Lower leg skin (tissue), 3 donors: ENCODE results near the gene BCAS4.

Source experiments
- POLR2A ChIP-seq, 2 donors: fragments of 450-650 bp; IDR thresholded peaks; one replicate each; pipeline ENCODE4 v1.6.1; 2016 to 2017; ENCODE audit warnings: antibody characterized with exemption in 2 of 2, mild to moderate bottlenecking in 1 of 2, moderate library complexity in 1 of 2
- TF ChIP-seq, protein P1 (sequence below), 3 donors: fragments of 450-650 bp; IDR thresholded peaks; one replicate each; pipeline ENCODE4 v1.5.1; 2016; ENCODE audit warnings: antibody characterized with exemption in 3 of 3, mild to moderate bottlenecking in 3 of 3, moderate library complexity in 2 of 3

DNA sequence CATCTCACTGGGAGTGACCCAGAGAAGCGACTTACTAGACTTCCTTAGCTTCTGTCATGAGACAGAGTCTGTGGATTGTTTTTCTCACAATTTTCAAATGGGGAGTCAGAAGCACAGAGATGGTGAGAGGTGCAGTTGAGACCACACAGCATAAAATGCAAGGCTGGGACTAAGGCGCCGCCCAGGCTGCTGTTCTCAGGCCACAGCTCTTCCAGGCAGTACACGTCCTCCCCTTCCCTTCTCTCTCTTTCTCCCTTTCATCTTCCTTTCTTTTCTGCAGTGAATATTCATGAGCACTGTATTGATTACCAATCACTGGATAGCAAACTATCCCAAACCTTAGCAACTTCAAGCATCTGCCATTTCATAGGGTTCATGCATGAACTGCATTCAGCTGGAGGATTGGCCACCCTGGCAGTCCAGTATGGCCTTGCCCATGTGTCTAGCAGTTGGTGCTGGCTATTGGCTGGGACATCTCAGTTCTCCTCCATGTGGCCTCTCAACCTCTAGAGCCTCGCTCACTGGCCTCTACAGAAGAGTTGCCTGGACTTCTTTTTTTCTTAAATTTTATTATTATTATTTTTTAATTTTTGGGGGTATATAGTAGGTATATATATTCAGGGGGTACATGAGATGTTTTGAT is 11.4 kb downstream of the BCAS4 start:
- TF ChIP-seq, protein P1, sequence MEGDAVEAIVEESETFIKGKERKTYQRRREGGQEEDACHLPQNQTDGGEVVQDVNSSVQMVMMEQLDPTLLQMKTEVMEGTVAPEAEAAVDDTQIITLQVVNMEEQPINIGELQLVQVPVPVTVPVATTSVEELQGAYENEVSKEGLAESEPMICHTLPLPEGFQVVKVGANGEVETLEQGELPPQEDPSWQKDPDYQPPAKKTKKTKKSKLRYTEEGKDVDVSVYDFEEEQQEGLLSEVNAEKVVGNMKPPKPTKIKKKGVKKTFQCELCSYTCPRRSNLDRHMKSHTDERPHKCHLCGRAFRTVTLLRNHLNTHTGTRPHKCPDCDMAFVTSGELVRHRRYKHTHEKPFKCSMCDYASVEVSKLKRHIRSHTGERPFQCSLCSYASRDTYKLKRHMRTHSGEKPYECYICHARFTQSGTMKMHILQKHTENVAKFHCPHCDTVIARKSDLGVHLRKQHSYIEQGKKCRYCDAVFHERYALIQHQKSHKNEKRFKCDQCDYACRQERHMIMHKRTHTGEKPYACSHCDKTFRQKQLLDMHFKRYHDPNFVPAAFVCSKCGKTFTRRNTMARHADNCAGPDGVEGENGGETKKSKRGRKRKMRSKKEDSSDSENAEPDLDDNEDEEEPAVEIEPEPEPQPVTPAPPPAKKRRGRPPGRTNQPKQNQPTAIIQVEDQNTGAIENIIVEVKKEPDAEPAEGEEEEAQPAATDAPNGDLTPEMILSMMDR (IDR thresholded peaks at IDR 0.05): no peak
- TF ChIP-seq POLR2A (IDR thresholded peaks at IDR 0.05): no peak
